IPS-11a (cell line): ENCODE results near the gene WSCD2.

ENCODE experiments used
- H3K4me3 ChIP-seq: one replicate; pipeline ENCODE4 v1.5.1; 2013; ENCODE audit warnings: low read depth, low read length, control low read depth

WSCD2 gene

GRCh38 chr12:108126212-108126611 is 2.9 kb upstream of the WSCD2 start:
- H3K4me3 ChIP-seq: no peak overlapping the region

- no peak overlapping the region for H3K4me3 ChIP-seq
Observed at GRCh38 chr12:108126990-108127501, 2.0 kb upstream of the WSCD2 start.

GRCh38 chr12:108127654-108128053 is 1.4 kb upstream of the WSCD2 start:
- no peak overlapping the region for H3K4me3 ChIP-seq

DNA sequence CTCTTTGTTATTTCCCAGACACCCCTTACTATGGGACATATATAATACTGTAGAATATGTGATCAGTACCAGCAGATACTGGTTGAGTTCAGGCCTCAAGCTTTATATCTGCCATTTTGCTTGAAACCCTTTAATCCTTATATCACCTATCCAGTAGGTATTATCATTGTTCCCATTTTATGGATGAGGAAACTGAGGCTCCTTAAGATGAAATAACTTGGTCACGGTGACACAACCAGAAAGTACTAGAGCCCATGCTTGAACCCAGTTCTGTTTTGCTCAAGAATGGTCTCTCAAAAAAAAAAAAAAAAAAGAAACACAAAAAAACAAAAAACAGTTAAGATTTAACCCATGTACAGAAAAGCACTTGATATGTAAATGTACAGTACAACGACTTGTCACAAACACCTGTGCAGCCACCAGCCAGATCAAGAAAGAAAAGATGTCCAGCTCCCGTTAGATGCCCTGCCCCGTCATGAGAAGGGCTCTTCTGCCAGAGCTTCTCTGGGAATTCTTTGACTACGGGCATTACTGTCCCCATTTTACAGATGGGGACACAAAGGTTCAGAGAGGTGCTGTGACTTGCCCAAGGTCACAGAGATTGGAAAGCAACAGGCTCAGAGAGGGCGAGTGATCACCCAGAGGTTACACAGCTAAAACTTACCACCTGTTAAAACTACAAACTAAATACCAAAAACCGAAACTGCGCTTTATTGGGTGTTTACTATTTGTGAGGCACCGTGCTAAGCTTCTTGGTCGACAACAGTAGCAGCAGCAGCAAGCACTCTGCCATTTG is 669 bp upstream of the WSCD2 start:
- peak overlapping the region; percentile 46 for H3K4me3 ChIP-seq

GRCh38 chr12:108131035-108131434 is 1.9 kb downstream of the WSCD2 start:
- no peak overlapping the region for H3K4me3 ChIP-seq

GRCh38 chr12:108131657-108132126 is 2.6 kb downstream of the WSCD2 start:
- H3K4me3 ChIP-seq: no peak overlapping the region

DNA sequence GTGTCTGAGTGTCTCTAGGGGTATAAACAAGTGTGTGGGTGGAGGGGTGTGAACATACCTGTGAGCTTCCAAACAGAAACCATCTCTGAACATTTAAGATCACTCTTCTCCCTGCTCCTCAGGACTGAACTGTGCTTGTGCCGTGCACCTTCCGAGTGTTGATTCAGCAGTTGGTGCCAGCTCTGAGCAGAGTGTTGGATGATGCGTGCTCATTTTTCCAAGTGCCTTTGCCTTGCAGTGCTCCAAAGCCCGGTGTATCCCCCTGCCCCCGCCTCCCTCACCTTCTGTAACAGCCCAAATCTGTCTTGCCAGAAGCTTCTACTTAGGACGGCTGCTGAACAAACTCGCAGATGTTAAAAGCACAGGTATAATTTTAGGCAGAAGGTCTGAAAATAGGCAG is 4.4 kb downstream of the WSCD2 start:
- H3K4me3 ChIP-seq: no peak overlapping the region

GRCh38 chr12:108134744-108135143 is 5.7 kb downstream of the WSCD2 start:
- no peak overlapping the region for H3K4me3 ChIP-seq

- no peak overlapping the region for H3K4me3 ChIP-seq
Observed at GRCh38 chr12:108135627-108136026, 6.5 kb downstream of the WSCD2 start.

DNA sequence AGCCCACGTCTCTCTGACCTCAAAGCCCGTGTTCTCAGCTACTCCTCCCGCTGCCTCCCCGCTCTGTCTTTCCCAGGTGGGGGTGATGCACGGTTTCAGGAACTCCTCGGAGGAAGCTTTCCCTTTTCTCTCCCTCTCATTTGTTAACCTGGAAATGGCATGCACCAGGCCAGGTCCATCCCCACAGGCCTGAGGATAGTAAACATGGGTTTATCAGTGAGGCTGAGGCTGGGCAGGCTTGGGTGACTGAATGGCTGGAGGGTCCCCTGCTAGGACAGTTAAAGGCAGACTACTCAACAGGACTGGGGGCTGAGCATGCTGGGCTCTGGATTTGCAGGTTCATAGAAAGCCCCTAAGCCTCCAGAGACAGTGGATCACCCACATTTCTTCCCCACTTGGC is 7.6 kb downstream of the WSCD2 start:
- no peak overlapping the region for H3K4me3 ChIP-seq

- H3K4me3 ChIP-seq: no peak overlapping the region
Observed at GRCh38 chr12:108139454-108139853, 10.4 kb downstream of the WSCD2 start.

DNA sequence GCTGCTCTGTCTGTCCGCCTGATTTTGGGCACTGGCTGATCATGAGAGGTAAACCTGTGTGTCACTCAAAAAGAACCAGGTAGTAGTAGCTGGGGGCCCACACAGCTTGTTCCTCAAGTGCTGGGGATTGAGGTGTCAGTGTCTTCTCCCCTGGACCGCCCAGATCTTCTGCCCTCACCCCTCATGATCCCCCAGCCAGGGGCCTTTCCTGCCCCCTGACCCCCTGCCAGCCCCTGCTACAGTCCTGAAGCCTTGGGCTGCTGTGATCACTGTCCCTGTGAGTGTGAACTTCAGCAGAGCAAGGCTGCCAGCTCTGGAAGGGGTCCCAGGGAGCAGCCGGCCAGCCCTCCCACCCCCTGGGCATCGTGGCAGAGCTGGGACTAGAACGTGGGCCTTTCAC is 11.4 kb downstream of the WSCD2 start:
- H3K4me3 ChIP-seq: no peak overlapping the region

- no peak overlapping the region for H3K4me3 ChIP-seq
Observed at GRCh38 chr12:108141600-108142130, 12.6 kb downstream of the WSCD2 start.

DNA sequence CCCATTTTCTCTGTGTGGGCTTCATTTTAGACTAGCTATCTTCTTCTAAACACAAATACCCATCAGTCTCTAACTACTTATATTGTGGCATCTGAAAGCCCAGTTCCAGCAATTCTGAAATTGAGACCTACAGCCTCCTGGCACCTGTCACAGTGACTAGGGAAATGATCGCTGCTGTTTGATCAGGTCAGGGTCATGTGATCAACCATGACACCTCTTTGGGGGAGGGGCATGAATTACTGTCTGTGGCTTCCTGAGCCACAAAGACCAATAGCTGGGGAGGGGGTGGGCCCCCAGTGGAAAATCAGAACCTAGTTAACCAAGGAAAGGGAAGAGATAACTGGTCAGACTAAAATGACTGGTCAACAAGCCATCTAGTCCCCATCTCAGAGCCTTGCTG is 14.1 kb downstream of the WSCD2 start:
- no peak overlapping the region for H3K4me3 ChIP-seq

DNA sequence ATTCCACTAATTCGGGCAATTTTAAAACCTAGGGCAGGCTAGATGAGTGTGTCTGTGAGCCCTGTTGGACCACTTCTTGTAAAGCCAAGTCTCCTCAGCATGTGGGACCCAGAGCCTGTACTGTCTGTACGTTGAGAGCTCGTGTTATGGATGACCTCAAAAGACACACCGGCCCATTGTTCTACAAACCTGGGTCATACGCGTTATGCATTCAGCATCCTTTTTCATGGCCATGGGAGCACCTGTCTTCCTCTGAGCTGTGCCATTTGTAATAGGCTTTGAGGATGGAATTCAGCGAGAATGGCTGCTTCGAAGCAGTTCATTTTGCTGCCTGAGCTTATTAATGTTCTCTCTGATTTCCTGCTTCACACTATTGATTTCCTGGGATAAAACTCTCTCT is 15.0 kb downstream of the WSCD2 start:
- no peak overlapping the region for H3K4me3 ChIP-seq

- H3K4me3 ChIP-seq: no peak overlapping the region
Observed at GRCh38 chr12:108145011-108145410, 15.9 kb downstream of the WSCD2 start.

DNA sequence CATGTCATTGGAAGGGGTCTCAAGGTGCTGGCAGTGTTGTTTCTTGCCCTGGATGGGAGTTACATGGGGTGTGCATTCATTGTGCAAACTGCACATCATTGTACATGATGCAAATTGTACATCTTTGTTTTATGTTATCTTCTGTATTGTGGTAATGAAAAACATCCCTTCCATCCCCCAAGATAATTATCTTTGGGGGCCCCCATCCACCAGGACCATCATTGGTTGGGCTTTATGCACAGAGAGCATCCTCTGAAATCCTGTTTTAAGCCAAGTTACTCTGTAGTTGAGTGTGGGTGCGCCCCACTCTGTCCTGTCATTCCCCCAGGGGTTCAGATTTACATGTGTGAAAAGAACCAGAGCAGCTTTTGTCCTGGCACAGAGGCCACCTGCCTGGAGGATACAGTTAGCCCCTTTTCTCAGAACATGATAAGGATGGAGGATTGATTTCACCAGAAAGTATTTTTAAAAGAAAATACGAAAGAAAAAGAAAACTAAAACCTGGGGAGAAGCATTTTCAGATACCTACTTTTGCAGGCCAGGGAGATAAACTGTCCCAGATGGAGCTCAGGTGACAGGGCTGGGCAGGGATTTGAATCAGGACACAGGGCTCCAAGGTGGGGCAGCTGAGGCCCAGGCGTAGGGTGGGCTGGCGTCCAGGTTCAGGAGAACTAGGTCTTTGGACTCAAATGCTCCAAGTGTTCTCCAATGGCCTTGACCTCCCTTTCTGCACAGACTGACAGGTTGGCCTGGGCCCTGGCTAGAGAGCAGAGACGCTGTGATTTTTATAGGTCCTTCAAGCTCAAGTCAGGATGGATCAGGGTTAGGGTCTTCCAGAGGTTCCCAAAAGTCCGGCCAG is 17.2 kb downstream of the WSCD2 start:
- no peak overlapping the region for H3K4me3 ChIP-seq

DNA sequence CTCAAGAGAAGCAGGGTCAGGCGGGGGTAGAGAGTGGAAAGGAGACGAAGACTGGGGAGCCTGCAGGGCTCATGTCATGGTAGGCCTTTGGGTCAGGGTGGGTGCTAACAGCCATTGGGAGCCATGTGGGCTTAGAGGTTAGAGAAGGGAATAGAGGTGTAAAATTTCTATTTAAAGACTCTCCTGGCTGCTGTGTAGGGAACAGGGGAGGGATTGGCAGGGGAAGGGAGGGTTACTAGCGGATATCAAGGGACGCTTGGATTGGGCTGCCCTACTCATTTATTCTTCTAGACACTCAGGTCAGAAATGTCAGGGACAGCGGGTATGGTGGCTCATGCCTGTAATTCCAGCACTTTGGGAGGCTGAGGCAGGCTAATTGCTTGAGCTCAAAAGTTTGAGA is 18.2 kb downstream of the WSCD2 start:
- H3K4me3 ChIP-seq: no peak overlapping the region

DNA sequence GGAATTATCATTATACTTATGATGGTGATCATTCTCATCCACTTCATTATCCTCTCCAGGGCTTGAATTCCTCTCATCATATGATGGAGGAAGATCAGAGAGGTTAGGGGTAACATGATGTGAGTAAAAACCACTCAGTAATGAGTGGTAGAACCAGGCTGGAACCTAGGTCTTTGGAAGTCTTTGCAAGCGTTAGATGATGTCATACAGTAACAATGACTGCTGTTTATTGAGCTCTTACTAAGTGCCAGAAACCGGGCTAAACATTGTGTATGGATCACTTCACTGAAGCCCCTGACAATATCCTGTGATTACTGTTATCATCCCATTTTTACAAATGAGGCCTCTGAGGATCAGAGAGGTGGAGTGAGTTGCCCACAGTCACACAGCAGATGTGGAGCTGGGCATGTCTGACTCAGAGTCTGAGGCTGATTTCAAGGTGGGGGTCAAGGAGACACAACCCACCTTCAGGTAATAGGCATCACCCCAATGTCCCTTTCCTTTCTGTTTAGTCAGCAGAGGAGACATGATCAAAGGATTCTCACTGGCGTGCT is 19.5 kb downstream of the WSCD2 start:
- no peak overlapping the region for H3K4me3 ChIP-seq

DNA sequence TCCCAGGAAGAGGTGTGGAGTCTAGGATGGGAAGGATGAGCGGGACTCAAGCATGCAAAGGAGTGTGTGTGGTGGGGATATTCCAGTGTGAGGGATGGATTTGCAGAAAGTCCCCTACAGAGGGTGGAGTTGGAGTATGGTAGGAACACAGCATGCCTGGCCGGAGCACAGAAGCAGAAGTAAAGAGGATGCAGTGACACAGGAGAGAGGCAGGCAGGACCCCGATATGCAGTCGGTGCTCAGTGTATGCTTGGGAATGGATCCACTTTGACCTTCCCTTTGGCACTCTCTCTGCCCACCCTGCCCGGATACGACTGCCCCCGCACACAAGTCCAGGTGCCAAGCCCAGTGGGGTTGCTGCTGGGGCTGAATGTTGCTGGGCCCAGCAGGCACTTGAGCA is 21.3 kb downstream of the WSCD2 start:
- H3K4me3 ChIP-seq: no peak overlapping the region

DNA sequence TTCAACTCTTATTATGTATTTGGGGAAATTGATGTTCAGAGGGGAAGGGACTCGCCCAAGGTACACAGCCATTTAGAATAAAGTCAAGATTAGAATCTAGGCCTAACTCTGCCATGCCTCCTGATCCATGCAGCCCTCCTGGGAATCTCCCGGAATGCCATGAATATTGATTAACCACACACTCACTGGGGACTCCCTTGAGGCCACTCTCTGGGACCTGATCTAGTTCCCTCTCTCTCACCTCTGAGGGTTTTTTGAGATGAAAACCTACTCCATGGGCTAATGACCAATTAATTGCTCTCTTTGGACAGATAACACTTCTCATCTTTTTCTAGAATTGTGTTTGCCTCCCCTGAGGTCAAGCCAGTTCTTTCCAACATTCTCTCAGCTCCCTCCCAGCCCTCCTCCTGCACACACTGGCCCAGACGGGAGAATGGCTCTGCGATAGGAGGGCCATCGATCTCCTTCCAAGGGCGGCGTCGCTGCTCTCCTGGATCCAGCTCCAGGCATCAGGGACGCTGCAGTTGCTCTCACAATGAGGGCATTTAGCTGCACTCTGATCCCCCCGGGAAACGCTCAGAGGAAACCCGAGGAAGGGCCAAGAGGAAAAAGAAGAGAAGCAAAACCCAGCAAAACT is 22.6 kb downstream of the WSCD2 start:
- no peak overlapping the region for H3K4me3 ChIP-seq
